Stimulated activated CD4-positive, alpha-beta T cell treated with anti-CD3 and anti-CD28 coated beads, Interleukin-12 subunit alpha, Interleukin-12 subunit beta, amount 100 ng/mL, for 4 hours (primary cell): ENCODE results near the gene MYH10.

ENCODE experiments used
- DNase-seq: peaks from one replicate; pipeline ENCODE4 v3.0.0-alpha.2; 2020

Gene MYH10

DNA sequence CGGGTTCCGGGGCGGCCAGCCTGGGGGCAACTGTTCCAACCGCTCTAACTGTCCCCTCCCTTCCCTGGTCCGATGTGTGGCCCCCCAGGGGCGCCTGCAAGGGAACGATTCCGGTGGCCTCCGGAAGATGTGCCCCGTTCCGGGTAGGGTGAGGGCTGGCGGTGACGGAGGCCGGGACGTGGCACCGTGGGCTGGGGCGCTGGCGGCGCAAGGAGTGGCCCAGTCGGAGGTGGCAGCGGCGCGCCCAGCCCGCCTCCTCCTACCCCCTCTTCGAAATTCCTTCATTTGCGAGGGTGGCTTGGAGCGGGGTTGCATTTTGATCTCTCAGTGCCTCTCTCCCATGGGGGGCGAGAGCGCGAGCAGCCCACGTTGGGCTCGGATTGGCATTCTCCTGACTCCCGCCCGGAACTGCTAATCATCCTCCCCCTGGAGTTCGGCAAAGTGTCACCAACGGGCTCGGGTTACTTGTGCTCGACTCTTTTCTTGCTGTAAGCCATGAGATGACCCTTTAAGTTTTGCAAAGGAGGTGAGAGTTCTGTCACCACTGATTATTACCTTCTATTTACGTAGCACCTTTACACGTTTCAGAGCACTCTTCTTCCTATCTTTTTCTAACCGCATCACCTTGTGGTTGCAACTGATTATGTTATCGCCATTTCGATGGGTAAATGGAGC is 194.2 kb downstream of the MYH10 start:
- DNase-seq, result peak; percentile 60

DNA sequence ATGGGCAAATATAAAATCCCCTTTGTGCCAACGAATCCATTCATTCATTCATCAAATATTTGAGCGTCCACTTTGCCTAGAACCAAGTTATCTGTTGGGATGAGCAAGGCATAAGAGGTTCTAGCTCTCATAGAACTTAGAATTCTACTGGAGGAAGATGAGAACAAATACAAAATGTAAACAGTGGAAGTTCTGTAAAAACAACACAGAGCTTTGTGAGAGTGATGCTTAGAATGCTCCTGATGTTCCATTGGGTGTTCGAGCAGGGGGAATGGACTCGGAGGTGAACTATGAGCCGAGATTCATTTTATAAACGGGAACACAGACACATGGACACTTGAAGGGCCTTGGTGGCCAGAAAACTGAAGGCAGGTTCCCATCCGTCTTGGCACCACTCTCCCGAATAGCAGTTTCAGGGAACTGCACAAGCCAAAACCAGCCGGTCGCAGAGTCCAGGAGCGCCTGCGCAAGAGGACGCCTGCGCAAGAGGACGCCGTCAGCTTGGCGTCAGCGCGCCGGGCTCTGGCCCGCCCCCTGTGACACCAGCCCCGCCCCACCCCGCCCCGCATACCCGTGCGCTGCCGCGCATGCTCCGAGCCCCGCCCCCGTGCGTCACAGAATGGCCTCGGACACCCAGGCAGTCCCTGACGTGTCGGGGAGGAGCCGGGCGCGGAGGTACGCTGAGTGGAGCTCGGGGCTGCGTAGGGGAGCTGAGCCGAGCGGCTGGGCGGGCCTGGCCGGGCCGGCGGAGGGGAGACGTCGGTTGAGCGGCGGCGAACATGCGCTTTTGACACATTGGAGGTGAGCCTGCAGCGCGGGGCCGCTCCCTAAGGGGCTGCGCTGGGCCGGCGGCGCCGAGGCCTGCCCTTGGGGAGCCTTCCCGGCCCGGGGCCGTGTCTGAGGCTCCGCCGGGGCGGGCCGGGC is 195.0 kb downstream of the MYH10 start, which contains the start of gene NDEL1:
Gene NDEL1 (plus strand): TSS at position 640 of the 924 bp plus-strand sequence. CDS start 8,388 bp downstream, outside the sequence.
- DNase-seq, result peak; percentile 99

DNA sequence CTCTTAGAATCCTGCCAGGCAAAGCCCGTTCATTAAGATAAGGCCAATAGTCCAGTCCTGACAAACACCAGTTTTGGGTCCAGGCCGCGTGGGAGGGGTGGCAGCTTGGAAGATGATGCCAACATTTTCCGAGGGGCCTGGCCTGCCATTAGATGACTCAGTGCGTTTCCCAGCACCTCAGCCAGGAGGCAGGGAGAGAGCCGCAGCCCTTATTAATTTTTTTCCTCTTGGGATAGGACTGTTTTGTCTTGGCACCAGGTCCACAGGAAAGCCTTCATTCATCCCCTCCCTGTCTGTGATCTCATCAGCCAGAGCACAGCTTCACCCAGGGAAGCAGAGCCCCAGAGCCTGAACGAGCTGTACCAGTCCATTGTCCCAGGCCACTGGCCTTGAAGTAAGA is 199.6 kb downstream of the MYH10 start:
- no peak for DNase-seq

DNA sequence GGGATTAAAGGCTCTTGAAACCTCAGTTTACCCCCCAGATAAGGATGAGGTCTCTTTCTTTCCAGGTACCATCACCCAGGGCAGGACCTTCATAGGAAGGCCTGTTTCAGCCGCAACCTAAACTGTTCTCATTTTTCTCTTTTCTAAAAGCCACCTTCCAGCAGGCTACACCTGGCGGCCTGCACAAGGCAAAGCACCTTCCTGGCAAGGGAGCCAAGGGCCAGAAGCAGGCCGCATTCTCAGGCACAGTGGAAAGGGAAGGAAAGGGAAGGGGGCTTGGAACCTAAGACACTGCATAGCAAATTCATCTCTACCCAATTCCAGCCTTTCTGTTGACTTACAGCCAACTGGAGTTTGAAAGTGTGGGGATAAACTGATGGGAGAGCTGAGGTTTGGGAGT is 203.7 kb downstream of the MYH10 start:
- DNase-seq, result no peak

DNA sequence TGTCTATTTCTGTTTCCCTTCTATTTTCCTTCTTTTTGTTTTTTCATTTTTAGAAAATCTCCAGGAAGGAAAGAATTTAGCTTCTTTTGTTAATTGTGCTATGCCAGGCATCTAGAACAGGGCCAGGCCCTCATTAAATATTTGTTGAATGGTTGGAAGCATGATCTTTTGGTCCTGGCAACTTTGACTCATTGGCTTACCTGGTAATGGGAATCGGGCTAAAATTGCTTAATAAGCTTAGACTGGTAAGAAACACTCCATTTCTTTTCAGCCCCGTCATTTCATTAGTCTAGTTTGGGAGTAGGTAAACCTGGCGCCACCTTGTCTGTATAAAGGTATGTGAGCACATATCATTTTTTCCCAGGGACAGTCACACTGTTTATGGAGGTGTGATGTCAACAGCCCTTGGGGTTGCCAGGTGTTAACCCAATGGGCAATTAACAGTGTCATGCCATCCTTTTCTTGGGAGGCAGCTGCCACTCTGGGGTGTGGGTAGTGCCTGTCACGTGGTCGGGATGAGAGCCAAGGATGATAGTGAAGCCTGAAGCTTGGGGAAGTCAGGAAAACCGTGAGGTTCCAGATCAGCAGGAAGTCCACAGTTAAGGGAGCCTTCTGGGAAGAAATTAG is 204.3 kb downstream of the MYH10 start:
- DNase-seq, result no peak
